ENCODE measurements around the gene CFAP46. TPM values are rescaled to one million over a fixed set of nuclear protein-coding genes. Genes with fewer than 3 reads are reported as not detected.

Gene CFAP46
- total and polyA plus RNA-seq, 2 of the 8 experiments (the other 6 are each of a cell fraction or from before 2014, with no cell fraction given), result 2.6 to 4.8 TPM

DNA sequence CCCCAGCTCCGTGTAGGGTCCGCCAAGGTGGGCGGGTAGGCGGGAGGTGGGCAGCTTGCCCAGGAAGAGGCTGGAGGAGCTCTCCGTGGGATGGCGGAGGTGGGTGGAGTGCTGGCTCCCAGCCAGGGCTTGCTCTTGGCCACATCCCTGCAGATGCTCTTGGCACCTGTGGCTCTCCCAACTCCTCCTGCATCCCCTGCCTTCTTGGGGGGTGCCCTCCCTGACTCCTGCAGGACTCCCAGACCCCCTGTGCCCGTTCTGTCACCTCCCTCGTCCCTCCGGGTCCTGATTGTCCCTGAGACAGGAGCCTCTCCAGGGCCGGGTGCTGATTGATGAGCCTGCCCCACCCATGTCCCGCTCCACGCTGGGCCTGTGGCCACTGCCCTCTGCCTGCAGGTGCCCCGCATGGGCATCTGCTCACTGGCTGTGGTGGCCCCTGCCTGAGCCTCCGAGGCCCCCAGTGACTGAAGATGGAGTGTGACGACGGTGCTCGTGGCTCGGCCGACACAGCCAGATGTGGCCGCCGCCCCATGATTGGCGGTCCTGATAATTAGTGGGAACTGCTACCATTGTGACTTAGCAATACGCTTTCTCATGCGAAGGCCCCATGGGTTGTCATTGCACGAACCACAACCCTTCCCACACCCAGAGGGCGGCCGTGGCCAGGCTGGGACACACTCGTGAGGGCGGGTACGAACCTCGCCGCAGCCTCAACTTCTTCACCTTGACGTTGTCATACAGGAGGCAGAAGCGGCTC is 23.6 kb downstream of the CFAP46 start (continued):
- TF ChIP-seq GABPA (IDR thresholded peaks at IDR 0.05; ENCODE audit: borderline replicate concordance, insufficient read depth, low read length) (no peak), HDAC2 (IDR thresholded peaks at IDR 0.05; ENCODE audit: borderline replicate concordance in 1 of 2, low read depth in 2 of 2, low read length in 2 of 2) (no peak), KDM4A (IDR thresholded peaks at IDR 0.05; ENCODE audit: low read depth, low read length, severe bottlenecking) (no peak), TAF7 (optimal IDR thresholded peaks at IDR 0.05; ENCODE audit: borderline replicate concordance, low read depth, low read length) (no peak)
- TF ChIP-seq, protein P1, sequence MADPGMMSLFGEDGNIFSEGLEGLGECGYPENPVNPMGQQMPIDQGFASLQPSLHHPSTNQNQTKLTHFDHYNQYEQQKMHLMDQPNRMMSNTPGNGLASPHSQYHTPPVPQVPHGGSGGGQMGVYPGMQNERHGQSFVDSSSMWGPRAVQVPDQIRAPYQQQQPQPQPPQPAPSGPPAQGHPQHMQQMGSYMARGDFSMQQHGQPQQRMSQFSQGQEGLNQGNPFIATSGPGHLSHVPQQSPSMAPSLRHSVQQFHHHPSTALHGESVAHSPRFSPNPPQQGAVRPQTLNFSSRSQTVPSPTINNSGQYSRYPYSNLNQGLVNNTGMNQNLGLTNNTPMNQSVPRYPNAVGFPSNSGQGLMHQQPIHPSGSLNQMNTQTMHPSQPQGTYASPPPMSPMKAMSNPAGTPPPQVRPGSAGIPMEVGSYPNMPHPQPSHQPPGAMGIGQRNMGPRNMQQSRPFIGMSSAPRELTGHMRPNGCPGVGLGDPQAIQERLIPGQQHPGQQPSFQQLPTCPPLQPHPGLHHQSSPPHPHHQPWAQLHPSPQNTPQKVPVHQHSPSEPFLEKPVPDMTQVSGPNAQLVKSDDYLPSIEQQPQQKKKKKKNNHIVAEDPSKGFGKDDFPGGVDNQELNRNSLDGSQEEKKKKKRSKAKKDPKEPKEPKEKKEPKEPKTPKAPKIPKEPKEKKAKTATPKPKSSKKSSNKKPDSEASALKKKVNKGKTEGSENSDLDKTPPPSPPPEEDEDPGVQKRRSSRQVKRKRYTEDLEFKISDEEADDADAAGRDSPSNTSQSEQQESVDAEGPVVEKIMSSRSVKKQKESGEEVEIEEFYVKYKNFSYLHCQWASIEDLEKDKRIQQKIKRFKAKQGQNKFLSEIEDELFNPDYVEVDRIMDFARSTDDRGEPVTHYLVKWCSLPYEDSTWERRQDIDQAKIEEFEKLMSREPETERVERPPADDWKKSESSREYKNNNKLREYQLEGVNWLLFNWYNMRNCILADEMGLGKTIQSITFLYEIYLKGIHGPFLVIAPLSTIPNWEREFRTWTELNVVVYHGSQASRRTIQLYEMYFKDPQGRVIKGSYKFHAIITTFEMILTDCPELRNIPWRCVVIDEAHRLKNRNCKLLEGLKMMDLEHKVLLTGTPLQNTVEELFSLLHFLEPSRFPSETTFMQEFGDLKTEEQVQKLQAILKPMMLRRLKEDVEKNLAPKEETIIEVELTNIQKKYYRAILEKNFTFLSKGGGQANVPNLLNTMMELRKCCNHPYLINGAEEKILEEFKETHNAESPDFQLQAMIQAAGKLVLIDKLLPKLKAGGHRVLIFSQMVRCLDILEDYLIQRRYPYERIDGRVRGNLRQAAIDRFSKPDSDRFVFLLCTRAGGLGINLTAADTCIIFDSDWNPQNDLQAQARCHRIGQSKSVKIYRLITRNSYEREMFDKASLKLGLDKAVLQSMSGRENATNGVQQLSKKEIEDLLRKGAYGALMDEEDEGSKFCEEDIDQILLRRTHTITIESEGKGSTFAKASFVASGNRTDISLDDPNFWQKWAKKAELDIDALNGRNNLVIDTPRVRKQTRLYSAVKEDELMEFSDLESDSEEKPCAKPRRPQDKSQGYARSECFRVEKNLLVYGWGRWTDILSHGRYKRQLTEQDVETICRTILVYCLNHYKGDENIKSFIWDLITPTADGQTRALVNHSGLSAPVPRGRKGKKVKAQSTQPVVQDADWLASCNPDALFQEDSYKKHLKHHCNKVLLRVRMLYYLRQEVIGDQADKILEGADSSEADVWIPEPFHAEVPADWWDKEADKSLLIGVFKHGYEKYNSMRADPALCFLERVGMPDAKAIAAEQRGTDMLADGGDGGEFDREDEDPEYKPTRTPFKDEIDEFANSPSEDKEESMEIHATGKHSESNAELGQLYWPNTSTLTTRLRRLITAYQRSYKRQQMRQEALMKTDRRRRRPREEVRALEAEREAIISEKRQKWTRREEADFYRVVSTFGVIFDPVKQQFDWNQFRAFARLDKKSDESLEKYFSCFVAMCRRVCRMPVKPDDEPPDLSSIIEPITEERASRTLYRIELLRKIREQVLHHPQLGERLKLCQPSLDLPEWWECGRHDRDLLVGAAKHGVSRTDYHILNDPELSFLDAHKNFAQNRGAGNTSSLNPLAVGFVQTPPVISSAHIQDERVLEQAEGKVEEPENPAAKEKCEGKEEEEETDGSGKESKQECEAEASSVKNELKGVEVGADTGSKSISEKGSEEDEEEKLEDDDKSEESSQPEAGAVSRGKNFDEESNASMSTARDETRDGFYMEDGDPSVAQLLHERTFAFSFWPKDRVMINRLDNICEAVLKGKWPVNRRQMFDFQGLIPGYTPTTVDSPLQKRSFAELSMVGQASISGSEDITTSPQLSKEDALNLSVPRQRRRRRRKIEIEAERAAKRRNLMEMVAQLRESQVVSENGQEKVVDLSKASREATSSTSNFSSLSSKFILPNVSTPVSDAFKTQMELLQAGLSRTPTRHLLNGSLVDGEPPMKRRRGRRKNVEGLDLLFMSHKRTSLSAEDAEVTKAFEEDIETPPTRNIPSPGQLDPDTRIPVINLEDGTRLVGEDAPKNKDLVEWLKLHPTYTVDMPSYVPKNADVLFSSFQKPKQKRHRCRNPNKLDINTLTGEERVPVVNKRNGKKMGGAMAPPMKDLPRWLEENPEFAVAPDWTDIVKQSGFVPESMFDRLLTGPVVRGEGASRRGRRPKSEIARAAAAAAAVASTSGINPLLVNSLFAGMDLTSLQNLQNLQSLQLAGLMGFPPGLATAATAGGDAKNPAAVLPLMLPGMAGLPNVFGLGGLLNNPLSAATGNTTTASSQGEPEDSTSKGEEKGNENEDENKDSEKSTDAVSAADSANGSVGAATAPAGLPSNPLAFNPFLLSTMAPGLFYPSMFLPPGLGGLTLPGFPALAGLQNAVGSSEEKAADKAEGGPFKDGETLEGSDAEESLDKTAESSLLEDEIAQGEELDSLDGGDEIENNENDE (IDR thresholded peaks at IDR 0.05; ENCODE audit: insufficient replicate concordance, low read length), result no peak
